OCI-LY1 (cell line): Measurements from ENCODE around the gene STK39.

Experiments used
- H2AFZ ChIP-seq: fragments of 200-600 bp; sonication (generic), shearing (Covaris generic); 2 replicates; pipeline ENCODE4 v1.6.0; 2014; ENCODE audit warnings: antibody characterized with exemption, mild to moderate bottlenecking, low read length
- H3F3A ChIP-seq: fragments of 200-600 bp; sonication (generic), shearing (Covaris generic); 2 replicates; pipeline ENCODE4 v1.6.0; 2014; ENCODE audit warnings: mild to moderate bottlenecking, antibody characterized with exemption, low read length, moderate library complexity; ENCODE audit not compliant: insufficient read depth
- H3K27ac ChIP-seq: fragments of 200-600 bp; sonication (generic); 2 replicates; pipeline ENCODE4 v1.5.1; 2014; ENCODE audit warnings: low read length, mixed run types, mild to moderate bottlenecking, low read depth; ENCODE audit not compliant: poor library complexity, severe bottlenecking
- H3K27me3 ChIP-seq: fragments of 200-600 bp; sonication (generic); 2 replicates; pipeline ENCODE4 v1.6.0; 2014; ENCODE audit warnings: antibody characterized with exemption, mild to moderate bottlenecking, low read length, moderate library complexity; ENCODE audit not compliant: insufficient read depth
- H3K36me3 ChIP-seq: fragments of 200-600 bp; sonication (generic); 2 replicates; pipeline ENCODE4 v1.6.1; 2014; ENCODE audit warnings: mild to moderate bottlenecking, antibody characterized with exemption, low read length, moderate library complexity, mixed read lengths; ENCODE audit not compliant: insufficient read depth
- H3K4me1 ChIP-seq: fragments of 200-600 bp; sonication (generic); 2 replicates; pipeline ENCODE4 v1.5.1; 2014; ENCODE audit warnings: mild to moderate bottlenecking, low read length, moderate library complexity; ENCODE audit not compliant: insufficient read depth, severe bottlenecking
- H3K4me2 ChIP-seq: fragments of 200-600 bp; sonication (generic), shearing (Covaris generic); 2 replicates; pipeline ENCODE4 v1.6.1; 2014; ENCODE audit warnings: low read length
- H3K4me3 ChIP-seq: fragments of 200-600 bp; sonication (generic); 2 replicates; pipeline ENCODE4 v1.5.1; 2014; ENCODE audit warnings: low read length, low read depth, mild to moderate bottlenecking, mixed read lengths; ENCODE audit not compliant: poor library complexity, severe bottlenecking
- H3K79me2 ChIP-seq: fragments of 200-600 bp; shearing (Covaris generic); 2 replicates; pipeline ENCODE4 v1.6.1; 2016; ENCODE audit warnings: mixed run types, low read length, mixed read lengths; ENCODE audit not compliant: insufficient read depth
- H3K9ac ChIP-seq: fragments of 200-600 bp; sonication (generic), shearing (Covaris generic); 2 replicates; pipeline ENCODE4 v1.6.1; 2014; ENCODE audit warnings: mild to moderate bottlenecking, low read length, mixed read lengths
- H3K9me2 ChIP-seq: fragments of 200-600 bp; sonication (generic), shearing (Covaris generic); 2 replicates; pipeline ENCODE4 v1.6.1; 2014; ENCODE audit warnings: low read depth, mild to moderate bottlenecking, low read length, mixed read lengths
- H3K9me3 ChIP-seq: fragments of 200-600 bp; shearing (Covaris generic); 2 replicates; pipeline ENCODE4 v1.6.1; 2014; ENCODE audit warnings: low read length, mixed read lengths
- H4K20me1 ChIP-seq: fragments of 200-600 bp; sonication (generic), shearing (Covaris generic); 2 replicates; pipeline ENCODE4 v1.6.0; 2016; ENCODE audit warnings: mild to moderate bottlenecking, low read length; ENCODE audit not compliant: insufficient read depth
- EZH2 ChIP-seq: fragments of 200-600 bp; sonication (generic), shearing (Covaris generic); IDR thresholded peaks from 2 replicates; pipeline ENCODE4 v1.8.0; 2017; ENCODE audit warnings: borderline replicate concordance, mixed run types, mild to moderate bottlenecking, antibody characterized with exemption, low read length, moderate library complexity, mixed read lengths
- TF ChIP-seq, protein P1 (sequence below): fragments of 200-600 bp; sonication (generic), shearing (Covaris generic); IDR thresholded peaks from 2 replicates; pipeline ENCODE4 v1.5.1; 2017; ENCODE audit warnings: mild to moderate bottlenecking, antibody characterized with exemption, low read length, moderate library complexity, mixed read lengths

Gene STK39

DNA sequence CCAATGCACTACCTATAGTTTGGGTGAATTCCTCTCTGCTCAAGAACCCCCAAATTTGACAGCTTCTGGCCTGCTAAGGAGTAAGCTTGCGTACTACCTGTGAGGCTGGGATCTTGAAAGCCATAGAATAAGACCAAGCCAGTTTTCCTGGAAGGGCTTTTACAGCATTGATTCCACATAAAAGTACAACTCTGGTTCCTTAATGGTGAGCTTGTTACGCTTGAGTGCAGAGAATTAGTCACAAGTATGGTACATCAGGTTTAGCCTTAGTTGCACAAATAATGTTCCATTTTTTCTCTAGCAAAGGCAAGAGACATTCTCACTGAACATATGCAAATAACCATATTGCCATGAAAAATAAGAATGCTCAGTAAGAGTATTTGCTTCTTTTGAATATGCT, 39.1 kb upstream of the STK39 start:
- H3K79me2 ChIP-seq, result no peaks in the 10 kb centered on the region
- H3K27me3 ChIP-seq, result no peaks in the 10 kb centered on the region
- H3K27ac ChIP-seq, result no peak overlapping the region
- H2AFZ ChIP-seq, result no peak overlapping the region
- H4K20me1 ChIP-seq, result no peaks in the 10 kb centered on the region
- no peaks in the 10 kb centered on the region for H3K36me3 ChIP-seq
- no peak overlapping the region for H3K9ac ChIP-seq
- H3F3A ChIP-seq, result no peaks in the 10 kb centered on the region
- H3K4me2 ChIP-seq, result no peak overlapping the region
- no peaks in the 10 kb centered on the region for H3K9me3 ChIP-seq
- no peaks in the 10 kb centered on the region for H3K4me1 ChIP-seq
- TF ChIP-seq, protein P1, sequence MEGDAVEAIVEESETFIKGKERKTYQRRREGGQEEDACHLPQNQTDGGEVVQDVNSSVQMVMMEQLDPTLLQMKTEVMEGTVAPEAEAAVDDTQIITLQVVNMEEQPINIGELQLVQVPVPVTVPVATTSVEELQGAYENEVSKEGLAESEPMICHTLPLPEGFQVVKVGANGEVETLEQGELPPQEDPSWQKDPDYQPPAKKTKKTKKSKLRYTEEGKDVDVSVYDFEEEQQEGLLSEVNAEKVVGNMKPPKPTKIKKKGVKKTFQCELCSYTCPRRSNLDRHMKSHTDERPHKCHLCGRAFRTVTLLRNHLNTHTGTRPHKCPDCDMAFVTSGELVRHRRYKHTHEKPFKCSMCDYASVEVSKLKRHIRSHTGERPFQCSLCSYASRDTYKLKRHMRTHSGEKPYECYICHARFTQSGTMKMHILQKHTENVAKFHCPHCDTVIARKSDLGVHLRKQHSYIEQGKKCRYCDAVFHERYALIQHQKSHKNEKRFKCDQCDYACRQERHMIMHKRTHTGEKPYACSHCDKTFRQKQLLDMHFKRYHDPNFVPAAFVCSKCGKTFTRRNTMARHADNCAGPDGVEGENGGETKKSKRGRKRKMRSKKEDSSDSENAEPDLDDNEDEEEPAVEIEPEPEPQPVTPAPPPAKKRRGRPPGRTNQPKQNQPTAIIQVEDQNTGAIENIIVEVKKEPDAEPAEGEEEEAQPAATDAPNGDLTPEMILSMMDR, result no peak
- H3K9me2 ChIP-seq, result no peaks in the 10 kb centered on the region
- H3K4me3 ChIP-seq, result no peak overlapping the region

DNA sequence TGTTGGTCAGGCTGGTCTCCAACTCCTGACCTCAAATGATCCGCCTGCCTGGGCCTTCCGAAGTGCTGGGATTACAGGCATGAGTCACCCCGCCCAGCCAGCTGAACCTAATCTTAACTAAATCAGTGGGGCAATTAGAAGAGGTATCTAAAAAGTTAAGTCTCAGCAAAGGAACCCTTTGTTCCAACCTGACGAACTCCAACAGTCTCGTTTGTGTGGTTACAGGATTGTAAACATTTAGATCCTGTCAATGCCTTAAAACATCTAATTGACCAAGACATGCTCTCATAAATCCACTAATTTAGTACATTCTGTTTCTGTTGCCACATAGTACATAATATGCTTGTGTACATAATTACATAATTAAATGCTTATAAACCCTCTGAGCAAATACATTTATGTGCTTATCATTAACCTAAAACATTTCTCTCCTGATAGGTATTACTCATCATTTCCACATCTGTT, 31.1 kb upstream of the STK39 start:
- Histone ChIP-seq H2AFZ (no peak overlapping the region), H3F3A (no peaks in the 10 kb centered on the region), H3K9me3 (no peaks in the 10 kb centered on the region), H3K27me3 (no peaks in the 10 kb centered on the region), H3K9ac (no peak overlapping the region), H3K79me2 (no peaks in the 10 kb centered on the region), H3K4me2 (no peak overlapping the region), H3K4me3 (no peak overlapping the region), H4K20me1 (no peaks in the 10 kb centered on the region), H3K4me1 (no peaks in the 10 kb centered on the region), H3K27ac (no peak overlapping the region), H3K36me3 (no peaks in the 10 kb centered on the region), H3K9me2 (no peaks in the 10 kb centered on the region)
- TF ChIP-seq, protein P1, result no peak
- no peak for TF ChIP-seq EZH2

DNA sequence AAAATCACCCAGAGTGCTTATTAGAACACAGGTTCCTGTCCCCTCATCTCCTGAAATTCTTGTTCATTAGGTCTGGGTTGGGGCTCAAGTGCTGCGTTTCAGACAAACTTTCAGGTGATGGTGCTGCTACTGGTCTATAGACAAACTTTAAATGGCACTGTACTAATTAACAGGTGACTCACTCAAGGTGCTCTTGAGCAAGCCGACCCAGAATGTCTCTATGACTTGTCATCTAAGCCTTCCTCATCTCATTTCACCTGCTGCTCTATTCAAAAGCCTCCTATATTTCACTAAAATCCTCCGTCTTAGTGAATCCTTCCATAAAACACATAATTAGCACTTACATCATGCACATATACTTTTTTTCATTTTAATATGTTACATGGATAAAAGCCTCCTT, 29.9 kb upstream of the STK39 start:
- Histone ChIP-seq H3K9ac (no peak overlapping the region), H3K79me2 (no peaks in the 10 kb centered on the region), H3K4me2 (no peak overlapping the region), H3K4me3 (no peak overlapping the region), H3F3A (no peaks in the 10 kb centered on the region), H3K36me3 (no peaks in the 10 kb centered on the region), H3K9me2 (no peaks in the 10 kb centered on the region), H3K9me3 (no peaks in the 10 kb centered on the region), H3K27ac (no peak overlapping the region), H4K20me1 (no peaks in the 10 kb centered on the region), H3K4me1 (no peaks in the 10 kb centered on the region), H3K27me3 (no peaks in the 10 kb centered on the region), H2AFZ (no peak overlapping the region)
- TF ChIP-seq EZH2, result no peak
- TF ChIP-seq, protein P1, result no peak
